Esophagus muscularis mucosa (tissue), 4 donors: ENCODE data around the gene PAEP. TPM values are rescaled to one million over a fixed set of nuclear protein-coding genes. Genes with fewer than 3 reads are reported as not detected.
"Not testable (repeated sequence)": the region's sequence is repeated elsewhere in the genome, so short reads cannot be mapped to it uniquely, and the experiment has no call there.

Source experiments
- DNase-seq: peaks from one replicate; pipeline ENCODE4 v3.0.0-alpha.2; 2017; ENCODE audit errors: extremely low spot score
- H3K27ac ChIP-seq, 4 donors: fragments of 200-600 bp; sonication (generic); replicated peaks in 1 of 4; 1 replicate in 3 of 4; 2 replicates in 1 of 4; pipeline ENCODE4 v1.5.1; 2016 to 2019; ENCODE audit warnings: mild to moderate bottlenecking in 1 of 4
- H3K27me3 ChIP-seq, 4 donors: fragments of 200-600 bp; sonication (generic); one replicate each; pipeline versions ENCODE4 v1.5.1 to v1.6.0; 2016 to 2019
- H3K36me3 ChIP-seq, 4 donors: fragments of 200-600 bp; sonication (generic); one replicate each; pipeline ENCODE4 v1.5.1; 2016 to 2019
- H3K4me1 ChIP-seq, 4 donors: fragments of 200-600 bp; sonication (generic); one replicate each; pipeline ENCODE4 v1.5.1; 2016 to 2019
- H3K4me3 ChIP-seq, 4 donors: fragments of 200-600 bp; sonication (generic); 1 replicate in 2 of 4; 2 replicates in 2 of 4; pipeline ENCODE4 v1.5.1; 2016 to 2019; ENCODE audit warnings: mild to moderate bottlenecking in 4 of 4, moderate library complexity in 1 of 4
- H3K9me3 ChIP-seq, 4 donors: fragments of 200-600 bp; sonication (generic); 1 replicate in 3 of 4; 2 replicates in 1 of 4; pipeline ENCODE4 v1.5.1; 2016 to 2019
- EP300 ChIP-seq: sonication (generic); formaldehyde crosslinking; IDR thresholded peaks from one replicate; pipeline ENCODE4 v1.6.1; 2017; ENCODE audit warnings: antibody characterized with exemption
- POLR2A ChIP-seq: fragments of 450-650 bp; IDR thresholded peaks from one replicate; pipeline ENCODE4 v1.6.1; 2017; ENCODE audit warnings: antibody characterized with exemption, moderate library complexity, mild to moderate bottlenecking, low read depth
- POLR2AphosphoS5 ChIP-seq, 2 donors: sonication (generic); formaldehyde crosslinking; IDR thresholded peaks; one replicate each; pipeline ENCODE4 v1.6.1; 2017; ENCODE audit warnings: antibody characterized with exemption in 2 of 2
- WGBS: methylation state at CpG from one replicate; pipeline ENCODE4 v1.1.5; 2018; 5-methylcytosine and 5-hydroxymethylcytosine counted together
- intact Hi-C: fragments of 100-400 bp; cut with DNase I; formaldehyde crosslinking; loops from one replicate; pipeline ENCODE4 v1.15.1; 2023
- total RNA-seq, 4 donors: library from RNA; depleted of rRNA; stranded (reverse); fragments of >200 nt; gene quantifications; one replicate each; pipeline versions ENCODE4 v1.1.0 to v1.2.1, GENCODE V29; 2016
- TF ChIP-seq, protein P1 (sequence below), 3 experiments: fragments of 200-600 bp in 2 of 3; fragments of 450-650 bp in 1 of 3; sonication (generic) in 2 of 3; IDR thresholded peaks; one replicate each; pipeline ENCODE4 v1.5.1; 2017 to 2019; ENCODE audit warnings: antibody characterized with exemption in 3 of 3, mild to moderate bottlenecking in 2 of 3, moderate library complexity in 1 of 3

Gene PAEP
- total RNA-seq, 4 donors from 2014 or later, result not detected

DNA sequence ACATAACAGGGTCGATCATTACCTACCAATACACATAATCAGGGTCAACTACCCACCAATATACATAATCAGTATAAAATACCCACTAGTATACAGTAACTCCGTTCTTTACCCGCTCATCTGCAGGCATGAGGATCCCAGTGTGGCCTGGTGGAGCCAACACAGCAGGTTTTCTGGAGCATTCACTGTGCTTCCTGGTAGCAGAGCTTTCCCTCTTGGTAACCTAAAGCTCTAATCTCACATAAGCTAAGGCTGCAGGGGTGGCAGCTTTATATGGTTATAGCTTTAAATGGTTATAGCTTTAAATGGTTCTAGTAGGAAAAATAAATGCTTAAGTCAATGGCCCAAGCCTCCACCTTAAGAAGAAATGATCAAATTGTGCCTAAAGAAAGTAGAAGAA lies 28.4 kb upstream of the PAEP start:
- H3K9me3 ChIP-seq, result peaks cover 0 to 5% (median 0%) of the 10 kb centered on the region in 4 donors
- H3K27me3 ChIP-seq, result peaks cover 0 to 30% (median 0%) of the 10 kb centered on the region in 4 donors
- TF ChIP-seq EP300 (no peak), POLR2A (no peak), POLR2AphosphoS5 (IDR thresholded peaks at IDR 0.05) (no peak)
- TF ChIP-seq, protein P1, sequence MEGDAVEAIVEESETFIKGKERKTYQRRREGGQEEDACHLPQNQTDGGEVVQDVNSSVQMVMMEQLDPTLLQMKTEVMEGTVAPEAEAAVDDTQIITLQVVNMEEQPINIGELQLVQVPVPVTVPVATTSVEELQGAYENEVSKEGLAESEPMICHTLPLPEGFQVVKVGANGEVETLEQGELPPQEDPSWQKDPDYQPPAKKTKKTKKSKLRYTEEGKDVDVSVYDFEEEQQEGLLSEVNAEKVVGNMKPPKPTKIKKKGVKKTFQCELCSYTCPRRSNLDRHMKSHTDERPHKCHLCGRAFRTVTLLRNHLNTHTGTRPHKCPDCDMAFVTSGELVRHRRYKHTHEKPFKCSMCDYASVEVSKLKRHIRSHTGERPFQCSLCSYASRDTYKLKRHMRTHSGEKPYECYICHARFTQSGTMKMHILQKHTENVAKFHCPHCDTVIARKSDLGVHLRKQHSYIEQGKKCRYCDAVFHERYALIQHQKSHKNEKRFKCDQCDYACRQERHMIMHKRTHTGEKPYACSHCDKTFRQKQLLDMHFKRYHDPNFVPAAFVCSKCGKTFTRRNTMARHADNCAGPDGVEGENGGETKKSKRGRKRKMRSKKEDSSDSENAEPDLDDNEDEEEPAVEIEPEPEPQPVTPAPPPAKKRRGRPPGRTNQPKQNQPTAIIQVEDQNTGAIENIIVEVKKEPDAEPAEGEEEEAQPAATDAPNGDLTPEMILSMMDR (IDR thresholded peaks at IDR 0.05), result no peak
- 91% methylated on average over 3 of the region's 3 CpGs for WGBS
- no peak for DNase-seq
- intact Hi-C loops, result no loop called here
- H3K36me3 ChIP-seq, result no peaks in the 10 kb centered on the region
- no peak overlapping the region for H3K4me3 ChIP-seq
- no peaks in the 10 kb centered on the region for H3K4me1 ChIP-seq
- H3K27ac ChIP-seq, result no peak overlapping the region

DNA sequence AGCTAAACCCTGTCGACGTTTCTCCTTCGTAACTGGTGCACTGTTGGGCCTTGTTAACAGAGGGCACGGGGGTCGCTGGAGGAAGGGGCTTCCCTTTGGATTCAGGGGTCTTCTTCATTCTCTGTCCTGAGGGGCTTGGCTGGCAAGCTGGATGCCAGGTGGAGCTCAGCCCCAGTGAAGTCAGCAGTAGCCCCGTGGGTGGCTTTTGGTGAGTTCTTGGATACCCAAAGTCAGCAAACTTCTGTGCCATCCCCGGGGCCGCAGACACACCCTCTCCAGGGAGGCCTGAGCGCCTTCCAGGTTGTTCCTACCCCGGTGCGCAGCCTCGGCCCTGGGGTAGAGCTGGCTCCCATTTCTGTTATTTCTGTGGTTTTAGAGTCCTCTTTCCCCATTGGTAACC lies 27.9 kb upstream of the PAEP start:
- no peak for DNase-seq

DNA sequence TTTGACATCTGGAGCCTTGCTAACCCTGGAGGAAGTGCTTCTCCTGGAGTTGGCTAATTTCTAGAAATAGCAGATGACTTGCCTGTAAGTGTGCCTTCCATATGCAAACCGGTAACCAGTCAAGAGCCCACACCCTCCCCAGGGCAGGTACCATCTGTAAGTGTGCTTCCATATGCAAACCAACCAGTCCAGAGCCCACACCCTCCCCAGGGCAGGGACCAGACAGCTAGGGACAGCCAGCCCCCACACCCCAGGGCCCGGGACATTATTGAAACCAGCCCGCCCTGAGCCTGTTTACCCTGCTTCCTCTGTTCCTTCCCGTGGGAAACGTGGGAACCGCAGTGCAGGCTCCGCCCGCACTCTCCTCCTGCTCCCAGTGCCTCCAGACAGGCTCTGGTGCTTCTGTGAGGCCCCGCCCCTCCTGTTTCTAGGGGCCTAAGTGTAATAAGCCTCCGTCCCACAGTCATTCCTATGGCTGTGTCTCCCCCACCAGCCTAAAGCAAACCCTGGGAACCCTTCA lies 27.3 kb upstream of the PAEP start:
- DNase-seq, H3K9me3 ChIP-seq, H3K4me1 ChIP-seq, H3K36me3 ChIP-seq, H3K27ac ChIP-seq, intact Hi-C loops, H3K4me3 ChIP-seq: not testable (repeated sequence)
- WGBS, result 39% methylated on average over 10 of the region's 10 CpGs
- H3K27me3 ChIP-seq, result peaks cover 0 to 39% (median 0%) of the 10 kb centered on the region in 4 donors

More for the DNA sequence above, 27.9 kb upstream of the PAEP start:
- peaks cover 0 to 33% (median 0%) of the 10 kb centered on the region in 4 donors for H3K27me3 ChIP-seq
- H3K9me3 ChIP-seq, result peaks cover 0 to 5% (median 0%) of the 10 kb centered on the region in 4 donors
- H3K4me3 ChIP-seq, result no peak overlapping the region
- no peaks in the 10 kb centered on the region for H3K4me1 ChIP-seq
- H3K27ac ChIP-seq, result no peak overlapping the region
- 84% methylated on average over 12 of the region's 12 CpGs for WGBS
- TF ChIP-seq, protein P1 (IDR thresholded peaks at IDR 0.05), result no peak
- TF ChIP-seq POLR2A (no peak), EP300 (no peak), POLR2AphosphoS5 (IDR thresholded peaks at IDR 0.05) (no peak)
- intact Hi-C loops, result no loop called here
- no peaks in the 10 kb centered on the region for H3K36me3 ChIP-seq

DNA sequence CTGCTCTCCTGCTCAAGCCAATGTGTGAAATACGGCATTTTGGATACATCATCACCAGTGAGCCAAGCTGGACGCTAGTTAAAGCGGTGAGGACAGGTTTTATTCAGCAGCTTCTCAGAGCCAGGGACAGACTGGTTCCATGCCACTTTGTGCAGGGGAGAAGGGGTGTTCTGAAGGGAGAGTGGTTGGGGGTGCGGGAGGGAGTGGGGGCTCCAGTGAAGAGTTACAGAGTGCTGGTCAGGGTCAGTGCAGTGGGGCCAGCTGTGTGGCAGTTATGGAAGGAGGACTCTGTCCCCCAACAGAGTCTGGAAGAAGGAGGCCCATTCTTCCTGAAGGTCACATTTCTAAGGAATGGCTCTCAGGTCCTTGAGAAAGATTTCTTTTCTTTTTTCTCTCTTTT lies 26.7 kb upstream of the PAEP start:
- H3K4me1 ChIP-seq, intact Hi-C loops, H3K9me3 ChIP-seq, H3K36me3 ChIP-seq, H3K27ac ChIP-seq, DNase-seq, H3K4me3 ChIP-seq: not testable (repeated sequence)
- H3K27me3 ChIP-seq, result peaks cover 0 to 45% (median 0%) of the 10 kb centered on the region in 4 donors
- 97% methylated on average over 3 of the region's 4 CpGs for WGBS

DNA sequence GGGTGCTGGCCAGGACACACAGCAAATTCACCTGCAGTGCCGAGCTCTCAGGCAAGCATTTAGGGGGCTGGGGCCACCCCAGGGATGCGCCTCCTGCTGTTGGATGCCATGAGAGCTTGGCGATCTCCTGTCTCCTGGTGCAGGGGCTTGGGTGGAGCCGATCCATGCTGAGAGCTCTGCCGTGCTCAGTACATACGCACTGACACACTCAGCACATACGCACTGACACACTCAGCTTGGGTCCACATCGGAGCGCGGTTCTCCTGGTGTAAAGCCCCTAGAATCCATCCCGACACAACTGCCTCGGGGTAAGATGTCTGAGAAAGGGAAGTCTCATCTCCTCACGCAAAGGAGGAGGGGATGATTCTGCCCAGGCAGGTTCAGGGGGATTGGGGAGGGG lies 25.9 kb upstream of the PAEP start:
- WGBS, result 77% methylated on average over 8 of the region's 13 CpGs
- H3K27ac ChIP-seq, H3K4me1 ChIP-seq, H3K36me3 ChIP-seq, DNase-seq, H3K4me3 ChIP-seq, intact Hi-C loops, H3K9me3 ChIP-seq: not testable (repeated sequence)
- H3K27me3 ChIP-seq, result peaks cover 0 to 46% (median 0%) of the 10 kb centered on the region in 4 donors

DNA sequence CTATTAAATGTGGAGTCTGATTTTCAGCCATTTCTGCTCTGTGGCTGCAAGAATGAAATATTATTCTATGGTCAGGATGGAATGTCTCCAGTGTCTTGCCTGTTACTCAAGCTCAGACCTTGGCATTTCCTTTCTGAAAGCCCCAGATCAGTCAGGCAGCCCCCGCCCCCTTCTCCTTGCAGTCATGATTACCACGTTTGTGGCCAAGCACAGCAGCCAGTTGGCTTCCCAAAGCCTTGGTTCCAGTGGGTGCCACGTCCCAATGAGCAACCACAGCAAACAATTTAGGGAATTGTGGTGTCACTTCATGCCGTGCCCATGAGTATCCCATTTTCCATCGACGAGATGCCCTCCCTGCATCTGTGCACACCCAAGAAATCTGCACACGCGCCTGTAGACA lies 25.3 kb upstream of the PAEP start:
- Histone ChIP-seq H3K27ac (no peak overlapping the region), H3K4me1 (no peaks in the 10 kb centered on the region), H3K36me3 (no peaks in the 10 kb centered on the region), H3K9me3 (no peaks in the 10 kb centered on the region), H3K27me3 (peaks cover 0 to 44% (median 0%) of the 10 kb centered on the region in 4 donors), H3K4me3 (no peak overlapping the region)
- 73% methylated on average over 8 of the region's 8 CpGs for WGBS
- intact Hi-C loops, result no loop called here
- TF ChIP-seq, protein P1 (IDR thresholded peaks at IDR 0.05), result no peak
- TF ChIP-seq POLR2AphosphoS5 (IDR thresholded peaks at IDR 0.05), result no peak
- no peak for TF ChIP-seq EP300
- TF ChIP-seq POLR2A, result no peak
- no peak for DNase-seq

DNA sequence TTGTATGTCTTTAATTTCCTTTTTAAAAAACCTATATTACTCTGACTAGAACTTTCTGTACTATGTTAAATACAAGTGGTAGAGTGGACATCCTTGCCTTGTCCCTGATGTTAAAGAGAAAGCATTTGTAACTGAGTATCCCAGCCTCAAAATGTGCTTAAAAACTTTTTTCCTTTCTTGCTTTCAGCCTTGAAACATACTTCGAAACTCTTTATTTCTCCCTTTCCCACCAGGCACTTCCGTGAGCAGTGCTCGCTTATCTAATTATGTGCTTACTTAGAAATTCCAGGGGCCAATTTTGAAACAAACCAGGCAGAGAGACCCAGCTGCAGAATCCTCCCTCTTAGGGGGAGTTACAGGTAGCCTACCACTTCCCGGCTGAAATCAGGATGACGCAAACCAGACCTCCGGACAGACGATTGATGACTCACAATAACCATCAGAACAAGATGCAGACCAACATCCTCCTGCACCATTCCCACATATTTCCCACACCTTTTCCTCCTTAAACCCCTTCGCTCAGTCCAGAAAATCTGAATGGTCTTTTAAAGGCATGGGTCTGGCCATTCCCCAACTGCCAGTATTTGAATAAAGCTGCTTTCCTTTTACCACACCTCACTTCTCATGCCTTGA lies 18.2 kb upstream of the PAEP start:
- H3K36me3 ChIP-seq, H3K4me3 ChIP-seq, intact Hi-C loops, H3K4me1 ChIP-seq, DNase-seq, H3K27ac ChIP-seq, H3K9me3 ChIP-seq: not testable (repeated sequence)
- peaks cover 0 to 61% (median 0%) of the 10 kb centered on the region in 4 donors for H3K27me3 ChIP-seq
- 33% methylated on average over 8 of the region's 8 CpGs for WGBS
